K562 (cell line): ENCODE data around the gene MITF. TPM values are rescaled to one million over a fixed set of nuclear protein-coding genes. Genes with fewer than 3 reads are reported as not detected.

Experiments used
- AFF1 ChIP-seq, 2 experiments: fragments of 450-650 bp; IDR thresholded peaks; 2 replicates each; pipeline ENCODE4 v1.6.1; 2018; ENCODE audit warnings: mild to moderate bottlenecking in 2 of 2, low read depth in 1 of 2; ENCODE audit not compliant: partially characterized antibody in 2 of 2
- ETS1 ChIP-seq: conservative IDR thresholded peaks from 2 replicates; pipeline ENCODE4 v1.6.1; 2011; ENCODE audit warnings: low read depth, mild to moderate bottlenecking, low read length; ENCODE audit not compliant: control insufficient read depth
- HBP1 ChIP-seq: fragments of 450-650 bp; formaldehyde crosslinking; IDR thresholded peaks from 2 replicates; pipeline ENCODE4 v1.4.0; 2022; ENCODE audit warnings: missing genetic modification characterization
- HNRNPK ChIP-seq: fragments of 200-400 bp; formaldehyde crosslinking; IDR thresholded peaks from one replicate; pipeline ENCODE4 v1.6.1; 2018; ENCODE audit warnings: mild to moderate bottlenecking, low read depth, low read length; ENCODE audit not compliant: poor library complexity, severe bottlenecking
- MIER1 ChIP-seq: fragments of 450-650 bp; IDR thresholded peaks from 2 replicates; pipeline ENCODE4 v1.6.1; 2016; ENCODE audit warnings: antibody characterized with exemption, mild to moderate bottlenecking, low read depth
- NFXL1 ChIP-seq: fragments of 450-650 bp; formaldehyde crosslinking; IDR thresholded peaks from 2 replicates; pipeline ENCODE4 v1.4.0; 2021; ENCODE audit warnings: mild to moderate bottlenecking
- RERE ChIP-seq: sonication (generic); formaldehyde crosslinking; IDR thresholded peaks from 2 replicates; pipeline ENCODE4 v1.8.0; 2023; ENCODE audit warnings: missing genetic modification reagents, mild to moderate bottlenecking, borderline replicate concordance
- RNF2 ChIP-seq: sonication (generic); IDR thresholded peaks from 2 replicates; pipeline ENCODE4 v1.6.1; 2016
- RUNX1 ChIP-seq: sonication (generic); IDR thresholded peaks from 2 replicates; pipeline ENCODE4 v1.6.1; 2016; ENCODE audit warnings: antibody characterized with exemption, low read depth
- SIN3A ChIP-seq, 2 experiments: fragments of 150-350 bp in 1 of 2; IDR thresholded peaks; 2 replicates each; pipeline ENCODE4 v1.6.1; 2011 to 2016; ENCODE audit warnings: borderline replicate concordance in 2 of 2, low read depth in 2 of 2, low read length in 2 of 2, mild to moderate bottlenecking in 2 of 2, moderate library complexity in 2 of 2; ENCODE audit not compliant: control insufficient read depth in 1 of 2
- SRSF9 ChIP-seq: fragments of 200-400 bp; formaldehyde crosslinking; IDR thresholded peaks from 2 replicates; pipeline ENCODE4 v1.6.1; 2017; ENCODE audit warnings: low read depth, low read length, borderline replicate concordance
- THAP7 ChIP-seq: fragments of 250-450 bp; sonication (Bioruptor Pico); IDR thresholded peaks from 2 replicates; pipeline ENCODE4 v1.5.0; 2021
- ZNF57 ChIP-seq: fragments of 450-650 bp; formaldehyde crosslinking; IDR thresholded peaks from 2 replicates; pipeline ENCODE4 v1.4.0; 2020; ENCODE audit warnings: mild to moderate bottlenecking, moderate library complexity
- polyA plus RNA-seq, 8 experiments: library from polyadenylated mRNA; depleted of rRNA in 4 of 8; stranded (reverse) in 5 of 8; unstranded in 3 of 8; fragments of >200 nt; fragmentation: Nextera tagmentation in 2 of 8; fragmentation: Illumina TruSeq in 1 of 8; extraction: Ambion mirVana in 2 of 8; extraction: Trizol in 1 of 8; gene quantifications; 2 replicates each; pipeline versions ENCODE4 v1.2.1 to v1.2.3, GENCODE V29; 2011 to 2014; ENCODE audit warnings: inconsistent platforms in 1 of 8, missing spikeins in 1 of 8
- total RNA-seq, 7 experiments: library from RNA; depleted of rRNA in 6 of 7; stranded (reverse); fragments of >200 nt in 6 of 7; fragmentation: Illumina TruSeq in 2 of 7; extraction: Trizol in 2 of 7; gene quantifications; 2 replicates each; pipeline versions ENCODE4 v1.2.1 to v1.2.3, GENCODE V29; 2011 to 2021; ENCODE audit warnings: low replicate concordance in 1 of 7

MITF gene
- total and polyA plus RNA-seq, 9 of the 15 experiments (the other 6 are each of a cell fraction or from before 2014, with no cell fraction given) = 5.6 to 14.9 (median 11.1) TPM

GRCh38 chr3:69724722-69725435 is 14.4 kb upstream of the MITF start (continued):
- TF ChIP-seq THAP7 (CRISPR knock-in tag) (no peak), ZNF57 (CRISPR knock-in tag) (no peak), SIN3A (IDR thresholded peaks at IDR 0.05; ENCODE audit: borderline replicate concordance in 2 of 2, control insufficient read depth in 1 of 2, low read depth in 2 of 2, low read length in 2 of 2) (no peak), AFF1 (IDR thresholded peaks at IDR 0.05; ENCODE audit: low read depth in 1 of 2, partially characterized antibody in 2 of 2) (no peak), RNF2 (peak; percentile 97), RERE (CRISPR knock-in tag) (no peak), MIER1 (no peak), HNRNPK (no peak), ETS1 (no peak), RUNX1 (peak; percentile 76; the same call in 1 of the 2 replicates), NFXL1 (CRISPR knock-in tag) (no peak), SRSF9 (no peak), HBP1 (CRISPR knock-in tag) (no peak)
